ENCODE measurements around the gene CLDN7. TPM values are rescaled to one million over a fixed set of nuclear protein-coding genes. Genes with fewer than 3 reads are reported as not detected.

The CLDN7 gene
- total RNA-seq, 1 experiment from 2014 or later = 147 TPM

DNA sequence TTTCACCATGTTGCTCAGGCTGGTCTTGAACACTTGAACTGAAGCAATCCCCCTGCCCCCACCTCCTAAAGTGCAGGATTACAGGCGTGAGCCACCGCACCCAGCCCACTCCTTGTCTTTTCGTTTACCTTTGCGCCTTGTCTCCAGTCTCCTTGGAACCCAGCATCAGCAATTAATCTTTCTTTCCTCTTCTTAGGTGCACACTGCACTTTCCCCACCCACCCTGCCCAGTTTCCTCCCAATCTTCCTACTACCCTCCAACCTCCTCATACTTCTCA, 1.5 kb upstream of the CLDN7 start:
- peaks cover 40% of the 10 kb centered on the region for H3K79me2 ChIP-seq (ENCODE audit: low read length)
- H3K9me3 ChIP-seq (ENCODE audit: low read length) = no peaks in the 10 kb centered on the region
- POLR2A ChIA-PET (ENCODE audit: unreplicated experiment) = interaction anchor here (0.6 kb wide), 2 partner anchors 42 to 140 kb away, joined by 3 to 4 read pairs; partner anchors contain the start of gene TMEM256
- H4K20me1 ChIP-seq (ENCODE audit: low read length) = peaks cover 14% of the 10 kb centered on the region; the same call in 1 of the 2 replicates
- H3K27ac ChIP-seq (ENCODE audit: low read length) = peak overlapping the region; percentile 93
- ATAC-seq (no peak), DNase-seq (no peak)
- CTCF ChIA-PET = interaction anchor here (0.5 kb wide), 1 partner anchor 80 kb away, joined by 4 read pairs; no protein-coding TSS in a partner anchor
- H3K9ac ChIP-seq (ENCODE audit: low read length) = peak overlapping the region; percentile 93
- no peak for TF ChIP-seq EZH2phosphoT487 (IDR thresholded peaks at IDR 0.05; ENCODE audit: borderline replicate concordance, low read length)
- TF ChIP-seq, protein P1, sequence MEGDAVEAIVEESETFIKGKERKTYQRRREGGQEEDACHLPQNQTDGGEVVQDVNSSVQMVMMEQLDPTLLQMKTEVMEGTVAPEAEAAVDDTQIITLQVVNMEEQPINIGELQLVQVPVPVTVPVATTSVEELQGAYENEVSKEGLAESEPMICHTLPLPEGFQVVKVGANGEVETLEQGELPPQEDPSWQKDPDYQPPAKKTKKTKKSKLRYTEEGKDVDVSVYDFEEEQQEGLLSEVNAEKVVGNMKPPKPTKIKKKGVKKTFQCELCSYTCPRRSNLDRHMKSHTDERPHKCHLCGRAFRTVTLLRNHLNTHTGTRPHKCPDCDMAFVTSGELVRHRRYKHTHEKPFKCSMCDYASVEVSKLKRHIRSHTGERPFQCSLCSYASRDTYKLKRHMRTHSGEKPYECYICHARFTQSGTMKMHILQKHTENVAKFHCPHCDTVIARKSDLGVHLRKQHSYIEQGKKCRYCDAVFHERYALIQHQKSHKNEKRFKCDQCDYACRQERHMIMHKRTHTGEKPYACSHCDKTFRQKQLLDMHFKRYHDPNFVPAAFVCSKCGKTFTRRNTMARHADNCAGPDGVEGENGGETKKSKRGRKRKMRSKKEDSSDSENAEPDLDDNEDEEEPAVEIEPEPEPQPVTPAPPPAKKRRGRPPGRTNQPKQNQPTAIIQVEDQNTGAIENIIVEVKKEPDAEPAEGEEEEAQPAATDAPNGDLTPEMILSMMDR (conservative IDR thresholded peaks at IDR 0.05; ENCODE audit: low read depth, low read length) = no peak
- no peak for TF ChIP-seq EZH2 (IDR thresholded peaks at IDR 0.05; ENCODE audit: low read length, unreplicated experiment)
- no peaks in the 10 kb centered on the region for H3K9me2 ChIP-seq (replicated peaks; ENCODE audit: low read length)
- peak overlapping the region; percentile 65; the same call in 1 of the 2 replicates for H2AFZ ChIP-seq (ENCODE audit: low read length)
- intact Hi-C loops (cut with micrococcal nuclease) = loop anchor here (2.0 to 5.0 kb wide), 2 partner anchors 17 to 219 kb away; partner anchors contain the start of genes POLR2A, SLC2A4 and SLC35G6
- H3F3A ChIP-seq (ENCODE audit: low read length, unreplicated experiment) = no peaks in the 10 kb centered on the region
- no peaks in the 10 kb centered on the region for H3K27me3 ChIP-seq (ENCODE audit: low read length)
- peak overlapping the region; percentile 97 for H3K4me3 ChIP-seq (ENCODE audit: low read length)
- peaks cover 4% of the 10 kb centered on the region; the same call in 1 of the 2 replicates for H3K36me3 ChIP-seq (ENCODE audit: low read depth, low read length)
- H3K4me1 ChIP-seq (ENCODE audit: insufficient read depth, low read length) = peaks cover 27% of the 10 kb centered on the region
- no TSS peak for BruUV-seq (replicated peaks)
- H3K4me2 ChIP-seq (ENCODE audit: low read length) = peak overlapping the region; percentile 96

DNA sequence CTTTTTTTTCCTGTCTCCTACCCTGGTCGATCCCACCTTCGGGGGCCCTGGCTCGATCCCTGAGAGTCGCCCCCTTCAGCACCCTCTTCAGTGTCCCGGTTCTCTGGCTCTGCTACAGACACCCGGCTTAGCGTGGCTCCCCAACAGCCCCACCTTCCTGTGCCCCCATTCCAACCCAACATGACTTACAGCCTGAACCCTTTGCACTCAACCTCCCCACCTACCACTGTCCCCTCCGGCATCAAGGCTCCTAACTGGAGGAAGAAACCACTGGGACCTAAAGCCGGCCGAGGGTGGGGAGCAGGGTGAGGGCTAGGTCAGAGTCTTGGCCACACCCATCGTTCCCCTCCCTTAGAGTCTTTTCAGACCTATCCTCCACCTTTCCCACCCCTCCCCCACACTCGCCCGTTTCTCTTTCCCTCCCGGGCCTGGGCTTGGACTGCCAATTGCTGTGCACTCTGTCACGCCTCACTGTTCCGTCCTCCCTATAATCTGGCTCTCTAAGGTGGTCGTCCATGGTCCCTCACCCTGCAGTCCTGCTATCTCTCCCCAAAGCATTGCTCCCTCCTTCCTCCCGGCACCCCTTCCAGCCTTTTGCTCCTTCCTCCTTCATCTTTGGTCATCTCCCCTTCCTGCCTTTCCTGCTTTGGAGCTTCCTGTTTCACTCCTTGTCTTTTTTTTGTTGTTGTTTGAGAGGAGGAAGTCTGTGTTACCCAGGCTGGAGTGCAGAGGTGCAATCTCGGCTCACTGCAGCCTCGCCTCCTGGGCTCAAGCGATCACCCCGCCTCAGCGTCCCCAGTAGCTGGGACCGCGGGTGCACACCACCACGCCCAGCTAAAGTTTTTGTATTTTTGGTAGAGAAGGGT, 890 bp upstream of the CLDN7 start:
- intact Hi-C loops (cut with micrococcal nuclease) = loop anchor here (1.0 to 5.0 kb wide), 2 partner anchors 11 to 219 kb away; partner anchors contain the start of genes ELP5, POLR2A and SLC35G6
- DNase-seq = peak; percentile 69
- POLR2A ChIA-PET (ENCODE audit: unreplicated experiment) = no interaction called here
- H3K9me2 ChIP-seq (replicated peaks; ENCODE audit: low read length) = no peaks in the 10 kb centered on the region
- H3F3A ChIP-seq (ENCODE audit: low read length, unreplicated experiment) = no peaks in the 10 kb centered on the region
- TSS peak; percentile 38 for BruUV-seq (replicated peaks)
- H3K4me1 ChIP-seq (ENCODE audit: insufficient read depth, low read length) = peaks cover 27% of the 10 kb centered on the region
- ATAC-seq = peak; percentile 33
- peak overlapping the region; percentile 93 for H3K9ac ChIP-seq (ENCODE audit: low read length)
- H2AFZ ChIP-seq (ENCODE audit: low read length) = peak overlapping the region; percentile 65
- H3K4me2 ChIP-seq (ENCODE audit: low read length) = peak overlapping the region; percentile 96
- peaks cover 14% of the 10 kb centered on the region; the same call in 1 of the 2 replicates for H4K20me1 ChIP-seq (ENCODE audit: low read length)
- H3K36me3 ChIP-seq (ENCODE audit: low read depth, low read length) = peaks cover 4% of the 10 kb centered on the region; the same call in 1 of the 2 replicates
- H3K27ac ChIP-seq (ENCODE audit: low read length) = peak overlapping the region; percentile 93
- no peaks in the 10 kb centered on the region for H3K27me3 ChIP-seq (ENCODE audit: low read length)
- H3K79me2 ChIP-seq (ENCODE audit: low read length) = peaks cover 45% of the 10 kb centered on the region
- H3K4me3 ChIP-seq (ENCODE audit: low read length) = peak overlapping the region; percentile 97
- H3K9me3 ChIP-seq (ENCODE audit: low read length) = no peaks in the 10 kb centered on the region
- TF ChIP-seq EZH2phosphoT487 (IDR thresholded peaks at IDR 0.05; ENCODE audit: borderline replicate concordance, low read length) (no peak), EZH2 (IDR thresholded peaks at IDR 0.05; ENCODE audit: low read length, unreplicated experiment) (no peak)
- TF ChIP-seq, protein P1 (conservative IDR thresholded peaks at IDR 0.05; ENCODE audit: low read depth, low read length) = no peak
- CTCF ChIA-PET = no interaction called here
